Measurements from ENCODE around the gene HRH4. TPM values are rescaled to one million over a fixed set of nuclear protein-coding genes. Genes with fewer than 3 reads are reported as not detected.

HRH4 gene
- total RNA-seq, 1 experiment from 2014 or later, result not detected

GRCh38 chr18:24456549-24456948 lies 3.9 kb upstream of the HRH4 start:
- Histone ChIP-seq H3K9me3 (ENCODE audit: control insufficient read depth, low read depth, low read length) (no peaks in the 10 kb centered on the region), H2BK5ac (ENCODE audit: insufficient read length, low read length) (no peak overlapping the region), H3K23ac (ENCODE audit: insufficient read length, low read depth, low read length) (no peak overlapping the region), H4K5ac (ENCODE audit: insufficient read length, low read depth, low read length) (no peak overlapping the region), H2BK20ac (ENCODE audit: low read depth, low read length, poor library complexity, severe bottlenecking) (no peak overlapping the region), H4K8ac (replicated peaks; ENCODE audit: insufficient read length, low read depth, low read length) (no peak overlapping the region), H3K4me2 (ENCODE audit: insufficient read depth, insufficient read length, low read length) (no peak overlapping the region), H2BK12ac (ENCODE audit: insufficient read length, low read depth, low read length) (no peak overlapping the region), H3K23me2 (ENCODE audit: insufficient read length, low read depth, low read length, poor library complexity, severe bottlenecking) (no peaks in the 10 kb centered on the region), H3K4me1 (ENCODE audit: insufficient read depth, low read length) (no peaks in the 10 kb centered on the region), H3T11ph (ENCODE audit: low read length) (no peak overlapping the region), H3K27ac (ENCODE audit: insufficient read length, low read depth, low read length) (no peak overlapping the region), H3K9ac (ENCODE audit: extremely low read depth, insufficient read length, low read length) (no peak overlapping the region), H3K18ac (ENCODE audit: insufficient read length, low read depth, low read length) (no peak overlapping the region), H2AK5ac (ENCODE audit: insufficient read length, low read length) (no peak overlapping the region), H4K91ac (ENCODE audit: insufficient read length, low read depth, low read length) (no peak overlapping the region), H3K14ac (ENCODE audit: insufficient read depth, low read length) (no peak overlapping the region), H3K79me1 (ENCODE audit: insufficient read depth, low read depth, low read length, poor library complexity, severe bottlenecking) (no peaks in the 10 kb centered on the region), H3K27me3 (ENCODE audit: insufficient read depth, low read length) (no peaks in the 10 kb centered on the region), H2BK120ac (ENCODE audit: low read depth, low read length, poor library complexity, severe bottlenecking) (no peak overlapping the region), H3K4ac (ENCODE audit: low read depth, low read length) (no peak overlapping the region), H3K79me2 (ENCODE audit: insufficient read depth, low read length) (no peaks in the 10 kb centered on the region), H2AFZ (ENCODE audit: low read length) (no peak overlapping the region), H3K56ac (ENCODE audit: insufficient read length, low read depth, low read length) (no peak overlapping the region), H2BK15ac (ENCODE audit: low read depth, low read length) (no peak overlapping the region), H4K20me1 (ENCODE audit: control insufficient read depth, insufficient read depth, insufficient read length) (no peaks in the 10 kb centered on the region)
- TF ChIP-seq CTCF (conservative IDR thresholded peaks at IDR 0.05), result no peak
- Mint-ChIP-seq H3K36me3 (ENCODE audit: insufficient read depth in 1 of 3, low read depth in 3 of 3) (peaks cover 4 to 19% (median 10%) of the 10 kb centered on the region in 3 experiments; a peak in 6 of 7 replicates), H3K27me3 (ENCODE audit: low read depth) (no peaks in the 10 kb centered on the region), H3K4me1 (no peaks in the 10 kb centered on the region), H3K27ac (no peak overlapping the region), H3K9me3 (peaks cover 3 to 5% of the 10 kb centered on the region in 2 experiments; a peak in 3 of 5 replicates), H3K4me3 (no peak overlapping the region)
- WGBS (ENCODE audit: extremely low coverage, insufficient read length, low lambda C conversion rate), result no CpG with 5 or more reads among the region's 4 CpGs
- DNase-seq, result no peak

Measured in H9 (cell line).